ENCODE results near the gene TNNC2.

The TNNC2 gene

DNA sequence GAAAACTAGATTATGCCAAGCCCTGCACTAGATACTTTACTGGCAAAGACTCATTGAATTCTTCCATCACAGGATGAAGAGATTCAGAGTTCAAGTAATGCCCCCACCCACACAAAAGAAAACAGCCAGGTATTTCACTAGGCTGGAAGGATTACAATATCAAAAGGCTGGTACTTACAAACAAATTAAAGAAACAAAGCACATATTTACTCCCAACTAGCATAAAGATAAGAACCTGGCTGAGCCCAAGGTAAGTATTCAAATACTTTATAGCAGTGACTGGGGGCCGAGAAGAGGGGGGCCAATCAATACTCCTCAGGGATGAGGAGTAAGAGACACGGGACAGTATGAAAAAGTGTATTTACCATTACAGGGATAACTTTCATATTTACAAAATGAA lies 26.4 kb upstream of the TNNC2 start:
- peaks cover 41% of the 10 kb centered on the region for H3K4me1 Mint-ChIP-seq
- H3K36me3 Mint-ChIP-seq: peaks cover 5% of the 10 kb centered on the region

GRCh38 chr20:45852326-45852725 lies 25.2 kb upstream of the TNNC2 start:
- no peak overlapping the region for H3K4me3 Mint-ChIP-seq
- H3K27ac Mint-ChIP-seq: no peak overlapping the region
- H3K27me3 Mint-ChIP-seq: no peaks in the 10 kb centered on the region
- peaks cover 5% of the 10 kb centered on the region for H3K36me3 Mint-ChIP-seq
- H3K9me3 Mint-ChIP-seq: no peaks in the 10 kb centered on the region
- peaks cover 36% of the 10 kb centered on the region for H3K4me1 Mint-ChIP-seq

More for the DNA sequence above, 26.4 kb upstream of the TNNC2 start:
- H3K27ac Mint-ChIP-seq: no peak overlapping the region
- H3K9me3 Mint-ChIP-seq: no peaks in the 10 kb centered on the region
- H3K27me3 Mint-ChIP-seq: no peaks in the 10 kb centered on the region
- H3K4me3 Mint-ChIP-seq: no peak overlapping the region

DNA sequence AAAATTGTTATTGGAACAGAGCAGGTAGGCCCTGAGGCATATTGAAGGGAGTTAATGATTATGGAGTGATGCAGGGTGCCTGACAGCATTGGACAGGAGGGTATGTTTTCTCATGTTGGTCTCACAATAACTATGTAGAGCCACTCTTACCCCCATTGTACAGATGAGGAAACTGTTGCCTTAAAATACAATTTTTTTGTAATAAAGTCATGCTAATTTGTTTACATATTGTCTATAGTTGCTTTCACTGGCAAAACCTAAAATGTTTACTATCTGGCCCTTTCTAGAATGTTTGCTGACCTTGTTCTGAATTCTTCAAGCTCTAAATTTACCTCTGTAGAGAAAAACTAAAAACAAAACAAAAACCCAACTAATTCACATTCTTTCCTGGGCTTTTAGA lies 24.4 kb upstream of the TNNC2 start:
- peaks cover 32% of the 10 kb centered on the region for H3K4me1 Mint-ChIP-seq
- no peaks in the 10 kb centered on the region for H3K27me3 Mint-ChIP-seq
- peaks cover 5% of the 10 kb centered on the region for H3K36me3 Mint-ChIP-seq
- H3K27ac Mint-ChIP-seq: no peak overlapping the region
- no peak overlapping the region for H3K4me3 Mint-ChIP-seq
- H3K9me3 Mint-ChIP-seq: no peaks in the 10 kb centered on the region

- Mint-ChIP-seq H3K4me1 (peaks cover 27% of the 10 kb centered on the region), H3K27me3 (no peaks in the 10 kb centered on the region), H3K27ac (no peak overlapping the region), H3K9me3 (no peaks in the 10 kb centered on the region), H3K36me3 (peaks cover 5% of the 10 kb centered on the region), H3K4me3 (no peak overlapping the region)
These were observed 23.8 kb upstream of the TNNC2 start for GRCh38 chr20:45850926-45851325.

GRCh38 chr20:45850238-45850637 lies 23.1 kb upstream of the TNNC2 start:
- Mint-ChIP-seq H3K27ac (no peak overlapping the region), H3K9me3 (no peaks in the 10 kb centered on the region), H3K36me3 (peaks cover 5% of the 10 kb centered on the region), H3K4me1 (peaks cover 21% of the 10 kb centered on the region), H3K4me3 (no peak overlapping the region), H3K27me3 (no peaks in the 10 kb centered on the region)

- Mint-ChIP-seq H3K27ac (no peak overlapping the region), H3K27me3 (no peaks in the 10 kb centered on the region), H3K9me3 (no peaks in the 10 kb centered on the region), H3K4me3 (no peak overlapping the region), H3K4me1 (peaks cover 12% of the 10 kb centered on the region), H3K36me3 (peaks cover 6% of the 10 kb centered on the region)
These were observed 22.0 kb upstream of the TNNC2 start for GRCh38 chr20:45848969-45849582.

- Mint-ChIP-seq H3K4me3 (no peak overlapping the region), H3K36me3 (peaks cover 6% of the 10 kb centered on the region), H3K4me1 (peaks cover 6% of the 10 kb centered on the region), H3K9me3 (no peaks in the 10 kb centered on the region), H3K27me3 (no peaks in the 10 kb centered on the region), H3K27ac (no peak overlapping the region)
These were observed 21.3 kb upstream of the TNNC2 start for GRCh38 chr20:45848421-45848820.

- Mint-ChIP-seq H3K4me3 (no peak overlapping the region), H3K36me3 (peaks cover 1% of the 10 kb centered on the region), H3K9me3 (no peaks in the 10 kb centered on the region), H3K27ac (no peak overlapping the region), H3K27me3 (no peaks in the 10 kb centered on the region), H3K4me1 (peaks cover 3% of the 10 kb centered on the region)
These were observed 18.3 kb upstream of the TNNC2 start for GRCh38 chr20:45845452-45845851.

DNA sequence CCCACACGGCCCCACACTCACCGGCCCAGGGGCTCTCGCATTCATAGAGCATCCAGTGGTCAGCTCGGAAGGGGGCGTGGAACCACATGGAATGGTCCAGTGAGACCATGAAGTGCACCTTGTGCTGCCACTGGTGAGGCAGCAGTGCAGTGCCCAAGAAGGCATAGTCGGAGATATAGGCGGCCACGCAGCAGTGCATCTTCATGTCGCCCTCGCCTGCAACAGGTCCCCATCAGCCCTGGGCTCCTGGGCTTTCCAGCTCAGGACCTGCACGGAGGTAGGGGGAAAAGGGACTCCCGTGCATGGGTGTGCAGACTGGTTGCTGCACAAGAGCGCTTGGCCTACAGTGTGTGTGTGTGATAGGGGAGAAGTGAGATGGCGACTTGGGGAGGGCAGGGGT lies 16.4 kb upstream of the TNNC2 start:
- Mint-ChIP-seq H3K36me3 (peaks cover 1% of the 10 kb centered on the region), H3K9me3 (no peaks in the 10 kb centered on the region), H3K4me3 (no peak overlapping the region)

DNA sequence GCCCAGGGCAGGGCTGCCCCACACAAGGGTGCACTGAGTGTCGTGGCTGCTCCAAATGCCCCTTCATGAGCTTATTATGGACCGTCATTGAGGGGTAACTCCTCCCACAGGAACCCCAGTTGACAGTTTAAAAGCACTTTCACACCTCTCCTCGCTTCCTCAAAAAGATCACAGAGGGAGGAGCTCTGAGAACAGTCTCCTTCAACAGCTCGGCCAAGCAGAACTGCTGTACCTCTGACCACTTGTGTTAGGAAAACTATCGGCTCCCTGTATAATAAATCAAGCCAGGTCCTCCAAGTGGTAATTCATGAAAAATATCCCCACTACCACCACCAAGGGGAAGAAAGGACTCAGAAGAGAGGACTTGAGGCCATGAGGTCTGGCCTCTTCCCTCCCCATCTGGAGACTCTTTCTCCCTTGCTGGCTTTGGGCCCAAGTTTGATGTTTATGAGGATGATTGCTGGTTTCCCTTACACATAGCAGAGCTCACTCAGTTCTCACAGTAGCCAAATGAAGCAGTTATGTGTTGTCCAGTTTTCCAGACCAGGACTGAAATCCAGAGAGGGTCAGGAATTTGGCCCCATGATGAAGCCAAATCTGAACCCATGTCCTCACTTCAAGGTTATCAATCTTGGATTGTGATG lies 15.2 kb upstream of the TNNC2 start:
- Mint-ChIP-seq H3K27ac (no peak overlapping the region), H3K9me3 (no peaks in the 10 kb centered on the region), H3K27me3 (no peaks in the 10 kb centered on the region), H3K4me3 (no peak overlapping the region), H3K36me3 (peaks cover 1% of the 10 kb centered on the region), H3K4me1 (no peaks in the 10 kb centered on the region)

More for the DNA sequence above, 16.4 kb upstream of the TNNC2 start:
- Mint-ChIP-seq H3K27me3 (no peaks in the 10 kb centered on the region), H3K27ac (no peak overlapping the region), H3K4me1 (peaks cover under 1% of the 10 kb centered on the region)

DNA sequence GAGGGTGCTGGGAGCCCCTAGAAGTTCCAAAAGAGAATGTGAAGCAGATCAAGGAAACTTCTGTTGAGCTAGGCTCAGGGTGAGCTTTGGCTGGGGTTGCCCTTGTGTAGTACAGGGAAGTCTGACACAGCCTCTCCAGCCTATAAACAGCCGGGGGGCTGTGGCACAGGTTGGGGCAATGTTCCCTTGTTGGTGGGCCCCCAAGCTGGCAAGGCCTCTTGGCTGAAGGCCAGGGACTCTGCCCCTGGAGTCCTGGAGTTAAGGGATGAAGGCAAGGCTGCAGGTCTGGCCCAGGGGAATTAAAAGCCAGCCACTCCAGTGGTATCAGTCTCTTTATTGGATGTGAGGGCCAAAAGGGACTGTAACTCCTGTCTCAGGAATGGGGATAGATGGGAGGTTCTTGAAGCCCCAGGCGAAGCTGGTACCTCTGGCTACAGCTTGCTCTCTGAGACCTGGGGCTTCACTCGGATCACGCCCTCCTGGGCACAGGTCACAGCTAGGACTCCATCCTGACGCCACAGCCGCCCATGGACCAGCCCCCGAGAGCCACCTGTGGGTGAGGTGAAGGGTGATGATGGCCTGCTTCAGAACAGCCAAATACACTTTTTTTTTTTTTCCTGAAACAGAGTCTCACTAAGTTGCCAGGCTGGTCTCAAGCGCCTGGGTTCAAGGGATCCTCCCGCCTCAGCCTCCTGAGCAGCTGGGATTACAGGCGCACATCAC lies 14.5 kb upstream of the TNNC2 start:
- H3K36me3 Mint-ChIP-seq: peaks cover 1% of the 10 kb centered on the region
- H3K27ac Mint-ChIP-seq: no peak overlapping the region
- no peaks in the 10 kb centered on the region for H3K27me3 Mint-ChIP-seq
- H3K4me1 Mint-ChIP-seq: no peaks in the 10 kb centered on the region
- no peak overlapping the region for H3K4me3 Mint-ChIP-seq
- no peaks in the 10 kb centered on the region for H3K9me3 Mint-ChIP-seq

- Mint-ChIP-seq H3K36me3 (peaks cover 1% of the 10 kb centered on the region), H3K27me3 (no peaks in the 10 kb centered on the region), H3K4me3 (no peak overlapping the region), H3K27ac (no peak overlapping the region), H3K9me3 (no peaks in the 10 kb centered on the region), H3K4me1 (no peaks in the 10 kb centered on the region)
These were observed 13.6 kb upstream of the TNNC2 start for GRCh38 chr20:45840700-45841198.

DNA sequence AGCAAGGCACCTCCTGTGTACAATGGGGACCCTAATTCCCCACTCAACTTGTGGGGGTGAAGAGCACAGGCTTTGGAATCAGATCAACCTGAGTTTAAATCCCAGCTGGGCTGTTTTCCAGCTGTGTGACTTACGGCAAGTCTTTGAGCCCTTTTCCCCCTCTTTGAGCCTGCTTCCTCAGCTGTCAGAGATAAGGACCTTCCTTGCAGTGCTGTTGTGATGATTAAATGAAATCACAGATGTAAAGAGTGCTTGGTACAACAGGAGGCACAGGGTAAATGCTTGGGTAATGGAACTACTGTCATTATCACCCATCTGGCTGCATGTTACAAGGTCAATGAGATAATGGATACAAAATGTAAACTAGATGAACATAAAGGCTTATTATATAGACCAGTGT lies 9.7 kb upstream of the TNNC2 start:
- Mint-ChIP-seq H3K27me3 (no peaks in the 10 kb centered on the region), H3K9me3 (no peaks in the 10 kb centered on the region), H3K4me3 (no peak overlapping the region), H3K36me3 (no peaks in the 10 kb centered on the region), H3K27ac (no peak overlapping the region), H3K4me1 (peaks cover 8% of the 10 kb centered on the region)

GRCh38 chr20:45835825-45836224 lies 8.7 kb upstream of the TNNC2 start:
- no peaks in the 10 kb centered on the region for H3K36me3 Mint-ChIP-seq
- no peaks in the 10 kb centered on the region for H3K27me3 Mint-ChIP-seq
- H3K9me3 Mint-ChIP-seq: no peaks in the 10 kb centered on the region
- no peak overlapping the region for H3K27ac Mint-ChIP-seq
- no peak overlapping the region for H3K4me3 Mint-ChIP-seq
- peaks cover 8% of the 10 kb centered on the region for H3K4me1 Mint-ChIP-seq

- Mint-ChIP-seq H3K27me3 (no peaks in the 10 kb centered on the region), H3K27ac (no peak overlapping the region), H3K4me3 (no peak overlapping the region), H3K9me3 (no peaks in the 10 kb centered on the region), H3K4me1 (peaks cover 8% of the 10 kb centered on the region), H3K36me3 (no peaks in the 10 kb centered on the region)
These were observed 8.2 kb upstream of the TNNC2 start for GRCh38 chr20:45835329-45835765.

GRCh38 chr20:45834797-45835161 lies 7.7 kb upstream of the TNNC2 start:
- H3K4me3 Mint-ChIP-seq: peak overlapping the region; percentile 58
- peaks cover 8% of the 10 kb centered on the region for H3K4me1 Mint-ChIP-seq
- H3K27ac Mint-ChIP-seq: no peak overlapping the region
- H3K36me3 Mint-ChIP-seq: no peaks in the 10 kb centered on the region
- no peaks in the 10 kb centered on the region for H3K27me3 Mint-ChIP-seq
- H3K9me3 Mint-ChIP-seq: no peaks in the 10 kb centered on the region
